A549 (cell line): ENCODE measurements around the gene SOX2. TPM values are rescaled to one million over a fixed set of nuclear protein-coding genes. Genes with fewer than 3 reads are reported as not detected.

Experiments
- ATAC-seq, 2 experiments: fragments of 200-7000 bp in 1 of 2; fragments of >200 bp in 1 of 2; cut with Nextera tagmentation in 1 of 2; cut with Tn5 transposase in 1 of 2; 3 replicates each; pipeline versions ENCODE4 v1.8.0 to v1.9.1; 2018 to 2020; ENCODE audit warnings: mild to moderate bottlenecking in 1 of 2, moderate library complexity in 1 of 2
- CTCF ChIA-PET: fragments of 300-600 bp; sonication (Branson Sonifier 250); formaldehyde crosslinking; extraction: SDS; loops from one replicate; lab custom pipeline; 2021; ENCODE audit warnings: antibody characterized with exemption, inconsistent platforms; lab: Yijun Ruan, JAX
- POLR2A ChIA-PET: fragments of 350-600 bp; formaldehyde crosslinking; extraction: SDS; loops from one replicate; lab custom pipeline; 2021; ENCODE audit warnings: antibody characterized with exemption, inconsistent platforms; lab: Yijun Ruan, JAX
- DNase-seq, 2 experiments: peaks; one replicate each; pipeline versions ENCODE4 v3.0.0 to v3.0.0-alpha.2; 2011 to 2016; ENCODE audit warnings: low read depth in 1 of 2, low spot score in 1 of 2
- FAIRE-seq: peaks from 2 replicates; lab custom pipeline; 2011; peaks lifted over from hg19 to GRCh38; lab: Jason Lieb, UNC
- H3K27ac ChIP-seq, 2 experiments: fragments of >200 bp; sonication (Bioruptor Twin); formaldehyde crosslinking; 3 replicates each; pipeline ENCODE4 v1.5.1; 2016 to 2017
- H3K4me1 ChIP-seq: fragments of >200 bp; sonication (Bioruptor Twin); formaldehyde crosslinking; 3 replicates; pipeline ENCODE4 v1.6.1; 2016
- H3K4me2 ChIP-seq: fragments of >200 bp; sonication (Bioruptor Twin); formaldehyde crosslinking; 3 replicates; pipeline ENCODE4 v1.6.1; 2016
- H3K4me3 ChIP-seq: fragments of >200 bp; sonication (Bioruptor Twin); formaldehyde crosslinking; 3 replicates; pipeline ENCODE4 v1.5.1; 2016
- H3K9me3 ChIP-seq: fragments of >200 bp; sonication (Bioruptor Twin); formaldehyde crosslinking; 3 replicates; pipeline ENCODE4 v1.6.1; 2016
- BHLHE40 ChIP-seq: IDR thresholded peaks from 2 replicates; pipeline ENCODE4 v1.6.1; 2012; ENCODE audit warnings: low read depth, low read length, inconsistent platforms
- CEBPB ChIP-seq, 2 experiments: fragments of >200 bp in 1 of 2; sonication (Bioruptor Twin) in 1 of 2; formaldehyde crosslinking in 1 of 2; IDR thresholded peaks; 2 replicates each; pipeline ENCODE4 v1.6.1; 2012 to 2016
- EP300 ChIP-seq, 2 experiments: fragments of >200 bp; sonication (Bioruptor Twin); formaldehyde crosslinking; IDR thresholded peaks; 2 replicates in 1 of 2; 3 replicates in 1 of 2; pipeline ENCODE4 v1.6.1; 2016 to 2017
- ESRRA ChIP-seq: fragments of 150-350 bp; IDR thresholded peaks from 2 replicates; pipeline ENCODE4 v1.6.1; 2014; ENCODE audit warnings: mild to moderate bottlenecking, low read length, borderline replicate concordance
- FOSB ChIP-seq: fragments of 250-450 bp; sonication (Bioruptor Pico); IDR thresholded peaks from 2 replicates; pipeline ENCODE4 v1.5.0; 2020; ENCODE audit warnings: mild to moderate bottlenecking, moderate library complexity
- FOSL2 ChIP-seq, 2 experiments: fragments of 450-650 bp in 1 of 2; fragments of >200 bp in 1 of 2; sonication (Bioruptor Twin) in 1 of 2; formaldehyde crosslinking; IDR thresholded peaks; 2 replicates each; pipeline versions ENCODE4 v1.5.0 to v1.6.1; 2016 to 2020; ENCODE audit warnings: mild to moderate bottlenecking in 1 of 2, moderate library complexity in 1 of 2
- HDAC2 ChIP-seq: fragments of 200-600 bp; sonication (generic); IDR thresholded peaks from 2 replicates; pipeline ENCODE4 v1.6.1; 2016
- HEYL ChIP-seq: fragments of 250-450 bp; sonication (Bioruptor Pico); IDR thresholded peaks from 2 replicates; pipeline ENCODE4 v1.8.0; 2021; ENCODE audit warnings: mild to moderate bottlenecking, moderate library complexity
- HOXA7 ChIP-seq: fragments of 250-450 bp; sonication (Bioruptor Pico); IDR thresholded peaks from 2 replicates; pipeline ENCODE4 v1.5.0; 2020; ENCODE audit warnings: mild to moderate bottlenecking, moderate library complexity
- HOXB5 ChIP-seq: fragments of 250-450 bp; sonication (Bioruptor Pico); IDR thresholded peaks from 2 replicates; pipeline ENCODE4 v1.5.0; 2020; ENCODE audit warnings: mild to moderate bottlenecking, moderate library complexity
- JUN ChIP-seq, 2 experiments: fragments of >200 bp; sonication (Bioruptor Twin); formaldehyde crosslinking; IDR thresholded peaks; 2 replicates in 1 of 2; 3 replicates in 1 of 2; pipeline ENCODE4 v1.6.1; 2016 to 2017
- KDM1A ChIP-seq: fragments of 200-600 bp; sonication (generic); IDR thresholded peaks from 2 replicates; pipeline ENCODE4 v1.6.1; 2016; ENCODE audit warnings: low read depth, mild to moderate bottlenecking
- KDM5A ChIP-seq: fragments of 200-600 bp; sonication (generic); IDR thresholded peaks from 2 replicates; pipeline ENCODE4 v1.6.1; 2016; ENCODE audit warnings: antibody characterized with exemption, mild to moderate bottlenecking
- MAFK ChIP-seq: fragments of 450-650 bp; IDR thresholded peaks from 2 replicates; pipeline ENCODE4 v1.6.1; 2014; ENCODE audit not compliant: partially characterized antibody
- MAX ChIP-seq: IDR thresholded peaks from 2 replicates; pipeline ENCODE4 v1.6.1; 2012
- PHF8 ChIP-seq: fragments of 200-600 bp; sonication (generic); IDR thresholded peaks from 2 replicates; pipeline ENCODE4 v1.6.1; 2016; ENCODE audit warnings: low read depth, mild to moderate bottlenecking, antibody characterized with exemption, moderate library complexity, borderline replicate concordance
- RAD21 ChIP-seq, 2 experiments: fragments of >200 bp in 1 of 2; sonication (Bioruptor Twin) in 1 of 2; formaldehyde crosslinking in 1 of 2; IDR thresholded peaks in 1 of 2; conservative IDR thresholded peaks in 1 of 2; 2 replicates in 1 of 2; 3 replicates in 1 of 2; pipeline ENCODE4 v1.6.1; 2012 to 2018; ENCODE audit warnings: inconsistent platforms in 1 of 2
- RARB ChIP-seq: fragments of 250-450 bp; sonication (Bioruptor Pico); IDR thresholded peaks from 2 replicates; pipeline ENCODE4 v1.8.0; 2021; ENCODE audit warnings: mild to moderate bottlenecking, moderate library complexity
- RCOR1 ChIP-seq: fragments of 150-350 bp; IDR thresholded peaks from 2 replicates; pipeline ENCODE4 v1.6.1; 2014; ENCODE audit warnings: antibody characterized with exemption, low read length, low read depth
- RFX5 ChIP-seq: fragments of 450-650 bp; IDR thresholded peaks from 2 replicates; pipeline ENCODE4 v1.7.1; 2014; ENCODE audit warnings: antibody characterized with exemption, mild to moderate bottlenecking, moderate library complexity
- SMC3 ChIP-seq: fragments of >200 bp; sonication (Bioruptor Twin); formaldehyde crosslinking; IDR thresholded peaks from 3 replicates; pipeline ENCODE4 v1.6.1; 2018; ENCODE audit warnings: inconsistent platforms
- SREBF2 ChIP-seq: fragments of 450-650 bp; IDR thresholded peaks from 2 replicates; pipeline ENCODE4 v1.6.1; 2014; ENCODE audit warnings: mild to moderate bottlenecking, moderate library complexity
- TFCP2L1 ChIP-seq: fragments of 250-450 bp; sonication (Bioruptor Pico); IDR thresholded peaks from 2 replicates; pipeline ENCODE4 v1.5.0; 2021; ENCODE audit warnings: mild to moderate bottlenecking
- TP53 ChIP-seq: fragments of 250-450 bp; sonication (Bioruptor Pico); IDR thresholded peaks from 2 replicates; pipeline ENCODE4 v1.5.0; 2021; ENCODE audit warnings: mild to moderate bottlenecking, moderate library complexity
- USF2 ChIP-seq: fragments of 450-650 bp; IDR thresholded peaks from 2 replicates; pipeline ENCODE4 v1.6.1; 2014; ENCODE audit warnings: antibody characterized with exemption
- WGBS: methylation state at CpG from one replicate; pipeline ENCODE4 v1.1.6; 2017; ENCODE audit errors: missing lambda C conversion rate; 5-methylcytosine and 5-hydroxymethylcytosine counted together
- polyA plus RNA-seq, 4 experiments: library from polyadenylated mRNA; depleted of rRNA in 3 of 4; stranded (reverse); fragments of >200 nt; fragmentation: RNase III in 1 of 4; extraction: RNeasy Plus Mini Kit Qiagen cat#74134 plus additional on column Dnase treatment in 1 of 4; gene quantifications; 2 replicates in 3 of 4; 3 replicates in 1 of 4; pipeline ENCODE4 v1.2.3, GENCODE V29; 2011 to 2017
- TF ChIP-seq, protein P1 (sequence below): IDR thresholded peaks from 2 replicates; pipeline ENCODE4 v1.6.1; 2012; ENCODE audit warnings: low read depth, borderline replicate concordance

The SOX2 gene
- polyA plus RNA-seq, 2 of the 4 experiments (the other 2 are of a cell fraction): 2.2 to 3.4 TPM

- no peak for ATAC-seq
- Histone ChIP-seq H3K9me3 (no peaks in the 10 kb centered on the region), H3K4me3 (no peak overlapping the region), H3K4me1 (peaks cover 6% of the 10 kb centered on the region; the same call in 1 of the 3 replicates)
- POLR2A ChIA-PET: no interaction called here
- CTCF ChIA-PET: no interaction called here
- no peak for DNase-seq
- TF ChIP-seq MAX (no peak), RAD21 (conservative IDR thresholded peaks at IDR 0.05 in 1 of 2, IDR thresholded peaks at IDR 0.05 in 1 of 2) (no peak), RCOR1 (no peak), ESRRA (no peak), RFX5 (no peak), SMC3 (no peak), TFCP2L1 (CRISPR knock-in tag) (no peak), USF2 (no peak), KDM5A (no peak), HEYL (CRISPR knock-in tag) (no peak), EP300 (IDR thresholded peaks at IDR 0.05) (no peak), CEBPB (IDR thresholded peaks at IDR 0.05) (no peak), RARB (CRISPR knock-in tag) (no peak), HDAC2 (no peak)
- TF ChIP-seq, all 56 proteins: peak for 0
- FAIRE-seq: no peak
- H3K27ac ChIP-seq: no peak overlapping the region
- 90% methylated on average over 11 of the region's 11 CpGs for WGBS
- no peak overlapping the region for H3K4me2 ChIP-seq
Observed at GRCh38 chr3:181696626-181697230, 15.0 kb upstream of the SOX2 start.

DNA sequence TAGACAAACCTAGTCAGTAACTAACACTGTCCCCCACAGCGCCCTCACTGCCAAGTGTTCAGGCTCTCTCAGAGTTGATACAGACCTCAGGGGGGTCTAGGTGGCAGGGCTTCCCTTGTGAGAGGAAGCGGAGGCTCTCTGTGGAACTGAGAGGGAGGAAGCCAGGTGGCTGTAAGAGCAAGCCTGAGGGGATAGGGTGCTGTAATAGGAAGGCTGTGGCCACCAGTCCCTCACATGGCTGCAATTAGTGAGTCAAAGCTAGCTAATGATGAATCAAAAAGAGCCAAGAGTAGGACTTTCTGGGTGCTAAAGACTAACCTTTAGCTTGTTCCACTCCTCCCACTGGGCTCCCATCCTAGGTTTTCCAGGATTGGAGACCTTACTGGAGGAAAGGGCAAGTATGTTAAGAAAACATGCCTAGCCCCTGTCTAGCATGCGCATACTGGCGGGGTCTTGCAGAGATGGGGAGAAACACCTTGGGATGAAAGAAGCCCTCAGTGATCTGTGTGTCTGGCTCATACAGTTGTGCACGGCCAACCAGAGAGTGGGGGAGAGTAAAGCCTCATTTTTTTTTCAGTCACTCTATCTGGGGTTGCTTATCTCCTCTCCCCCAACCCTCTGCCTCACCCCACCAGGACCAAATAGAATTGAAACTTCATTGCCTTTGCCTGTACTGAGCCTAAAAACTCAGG lies 13.3 kb upstream of the SOX2 start:
- CTCF ChIA-PET: no interaction called here
- FAIRE-seq (no peak), DNase-seq (no peak), ATAC-seq (no peak)
- Histone ChIP-seq H3K4me1 (peaks cover 10% of the 10 kb centered on the region; the same call in 2 of the 3 replicates), H3K9me3 (no peaks in the 10 kb centered on the region), H3K4me3 (no peak overlapping the region), H3K4me2 (no peak overlapping the region), H3K27ac (no peak overlapping the region)
- WGBS: 80% methylated on average over 4 of the region's 5 CpGs
- POLR2A ChIA-PET: no interaction called here
- no peak for TF ChIP-seq KDM5A

DNA sequence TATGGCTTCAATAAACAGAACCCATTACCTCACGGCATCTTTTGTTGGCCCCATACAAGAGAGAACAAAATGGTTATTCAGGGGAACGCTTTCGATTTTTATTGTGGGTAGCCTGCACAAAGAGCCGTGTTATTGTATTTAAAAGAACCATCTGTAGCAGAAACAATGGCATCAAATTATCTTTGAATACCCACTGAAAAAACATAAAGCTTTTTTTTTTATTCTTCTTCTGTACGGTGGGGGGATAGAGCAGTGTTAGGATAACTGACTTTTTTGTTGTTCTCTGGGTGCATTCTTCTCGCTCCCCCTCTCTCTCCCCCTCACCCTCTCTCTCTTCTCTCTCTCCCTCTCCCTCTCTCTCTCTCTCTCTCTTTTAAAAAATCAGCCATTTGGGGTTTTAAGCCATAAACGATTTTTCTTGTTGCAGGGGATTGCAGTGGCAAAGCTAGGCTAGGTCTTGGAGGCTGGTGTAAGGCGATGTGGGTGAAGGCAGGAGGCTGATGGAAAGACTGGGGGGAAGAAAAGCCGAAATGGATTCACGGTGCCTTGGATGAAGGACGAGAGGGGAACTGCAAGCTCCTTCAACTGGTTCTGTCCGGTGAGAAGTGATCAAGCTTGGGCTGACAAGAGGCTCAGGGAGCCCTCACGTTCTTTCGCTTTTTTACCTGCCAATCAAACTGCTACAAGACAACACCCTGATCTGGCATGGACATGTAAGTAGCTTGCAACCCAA lies 12.4 kb upstream of the SOX2 start:
- CTCF ChIA-PET: interaction anchor here (0.6 to 2.0 kb wide), 4 partner anchors 276 to 1949 kb away, joined by 3 to 7 read pairs (median 4); no protein-coding TSS in a partner anchor

More for the DNA sequence above, 12.4 kb upstream of the SOX2 start:
- no peak for FAIRE-seq
- peak overlapping the region; percentile 90 for H3K4me2 ChIP-seq
- DNase-seq: no peak
- TF ChIP-seq MAX (no peak), KDM1A (no peak), MAFK (no peak), TP53 (CRISPR knock-in tag) (no peak), PHF8 (no peak), HOXB5 (CRISPR knock-in tag) (no peak), BHLHE40 (no peak), JUN (IDR thresholded peaks at IDR 0.05) (no peak), SREBF2 (no peak), FOSB (CRISPR knock-in tag) (no peak), TFCP2L1 (CRISPR knock-in tag) (no peak), RAD21 (conservative IDR thresholded peaks at IDR 0.05 in 1 of 2, IDR thresholded peaks at IDR 0.05 in 1 of 2) (no peak), FOSL2 (IDR thresholded peaks at IDR 0.05) (no peak), FOSL2 (CRISPR knock-in tag; IDR thresholded peaks at IDR 0.05) (no peak), HOXA7 (CRISPR knock-in tag) (no peak), HDAC2 (no peak)
- TF ChIP-seq, protein P1, sequence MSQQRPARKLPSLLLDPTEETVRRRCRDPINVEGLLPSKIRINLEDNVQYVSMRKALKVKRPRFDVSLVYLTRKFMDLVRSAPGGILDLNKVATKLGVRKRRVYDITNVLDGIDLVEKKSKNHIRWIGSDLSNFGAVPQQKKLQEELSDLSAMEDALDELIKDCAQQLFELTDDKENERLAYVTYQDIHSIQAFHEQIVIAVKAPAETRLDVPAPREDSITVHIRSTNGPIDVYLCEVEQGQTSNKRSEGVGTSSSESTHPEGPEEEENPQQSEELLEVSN: no peak
- WGBS: 52% methylated on average over 14 of the region's 14 CpGs
- ATAC-seq: peak; percentile 8 to 41; a peak in 1 of 6 replicates
- no peak overlapping the region for H3K27ac ChIP-seq
- peaks cover 10% of the 10 kb centered on the region; the same call in 2 of the 3 replicates for H3K4me1 ChIP-seq
- no peaks in the 10 kb centered on the region for H3K9me3 ChIP-seq
- peak overlapping the region; percentile 31; the same call in 1 of the 3 replicates for H3K4me3 ChIP-seq
- POLR2A ChIA-PET: no interaction called here
